Mesenchymal stem cell (in vitro differentiated cells and primary cell): ENCODE data around the gene TRIO.

ENCODE experiments used
- DNase-seq: peaks from one replicate; pipeline ENCODE4 v3.0.0-alpha.2; 2013
- H2AFZ ChIP-seq: one replicate; pipeline ENCODE4 v1.6.1; 2013; ENCODE audit warnings: low read depth, mild to moderate bottlenecking, control low read depth, inconsistent platforms, low read length, moderate library complexity
- H2AK5ac ChIP-seq: 2 replicates; pipeline ENCODE4 v1.6.1; 2013; ENCODE audit warnings: low read length, moderate library complexity, mild to moderate bottlenecking, inconsistent platforms; ENCODE audit not compliant: severe bottlenecking
- H2BK120ac ChIP-seq: one replicate; pipeline ENCODE4 v1.6.1; 2013; ENCODE audit warnings: low read depth, mild to moderate bottlenecking, inconsistent platforms, low read length, moderate library complexity
- H2BK12ac ChIP-seq, 2 experiments: one replicate each; pipeline ENCODE4 v1.6.1; 2013; ENCODE audit warnings: inconsistent platforms in 2 of 2, low read length in 2 of 2, mild to moderate bottlenecking in 2 of 2, moderate library complexity in 2 of 2, control low read depth in 1 of 2
- H2BK15ac ChIP-seq: one replicate; pipeline ENCODE4 v1.6.1; 2013; ENCODE audit warnings: mild to moderate bottlenecking, low read depth, inconsistent platforms; ENCODE audit not compliant: poor library complexity, severe bottlenecking
- H2BK5ac ChIP-seq: 2 replicates; pipeline ENCODE4 v1.6.1; 2013; ENCODE audit warnings: low read depth, mild to moderate bottlenecking, low read length, control low read depth, inconsistent platforms; ENCODE audit not compliant: poor library complexity, severe bottlenecking
- H3K14ac ChIP-seq, 2 experiments: one replicate each; pipeline ENCODE4 v1.6.1; 2013; ENCODE audit warnings: inconsistent platforms in 2 of 2, low read length in 2 of 2, control low read depth in 1 of 2, mild to moderate bottlenecking in 1 of 2, moderate library complexity in 1 of 2
- H3K18ac ChIP-seq, 2 experiments: one replicate each; pipeline ENCODE4 v1.6.1; 2013; ENCODE audit warnings: inconsistent platforms in 2 of 2, low read length in 2 of 2, control low read depth in 1 of 2, low read depth in 1 of 2, mild to moderate bottlenecking in 1 of 2
- H3K23ac ChIP-seq, 2 experiments: one replicate each; pipeline ENCODE4 v1.6.1; 2013; ENCODE audit warnings: inconsistent platforms in 2 of 2, low read length in 2 of 2, mild to moderate bottlenecking in 2 of 2, moderate library complexity in 2 of 2, control low read depth in 1 of 2
- H3K27ac ChIP-seq: 2 replicates; pipeline ENCODE4 v1.5.1; 2013; ENCODE audit warnings: mild to moderate bottlenecking, moderate library complexity, low read length, control low read depth, inconsistent platforms; ENCODE audit not compliant: poor library complexity, severe bottlenecking
- H3K27me3 ChIP-seq, 2 experiments: 2 replicates each; pipeline versions ENCODE4 v1.6.1 to v1.7.0; 2013; ENCODE audit warnings: low read length in 2 of 2, mild to moderate bottlenecking in 2 of 2, moderate library complexity in 2 of 2, control low read depth in 1 of 2, inconsistent platforms in 1 of 2; ENCODE audit not compliant: control insufficient read depth in 1 of 2, insufficient read depth in 1 of 2
- H3K36me3 ChIP-seq, 2 experiments: 2 replicates each; pipeline versions ENCODE4 v1.6.1 to v1.7.0; 2013; ENCODE audit warnings: low read length in 2 of 2, control low read depth in 1 of 2, inconsistent platforms in 1 of 2, low read depth in 1 of 2, mild to moderate bottlenecking in 1 of 2; ENCODE audit not compliant: insufficient read depth in 2 of 2, control insufficient read depth in 1 of 2
- H3K4ac ChIP-seq, 2 experiments: one replicate each; pipeline ENCODE4 v1.6.1; 2013; ENCODE audit warnings: inconsistent platforms in 2 of 2, low read length in 2 of 2, mild to moderate bottlenecking in 2 of 2, moderate library complexity in 2 of 2, control low read depth in 1 of 2, low read depth in 1 of 2
- H3K4me1 ChIP-seq: 2 replicates; pipeline ENCODE4 v1.6.1; 2013; ENCODE audit warnings: low read depth, low read length, control low read depth; ENCODE audit not compliant: control insufficient read depth, insufficient read depth
- H3K4me2 ChIP-seq: 2 replicates; pipeline ENCODE4 v1.6.1; 2013; ENCODE audit warnings: low read length, mild to moderate bottlenecking, inconsistent platforms; ENCODE audit not compliant: poor library complexity, severe bottlenecking
- H3K4me3 ChIP-seq, 2 experiments: 2 replicates each; pipeline versions ENCODE4 v1.5.1 to v1.7.0; 2013; ENCODE audit warnings: low read length in 2 of 2, mild to moderate bottlenecking in 2 of 2, control low read depth in 1 of 2, low read depth in 1 of 2; ENCODE audit not compliant: insufficient read depth in 1 of 2
- H3K79me1 ChIP-seq: replicated peaks from 2 replicates; pipeline ENCODE4 v1.6.1; 2013; ENCODE audit warnings: mild to moderate bottlenecking, control low read depth, low read length, inconsistent platforms; ENCODE audit not compliant: poor library complexity, severe bottlenecking
- H3K9ac ChIP-seq: 2 replicates; pipeline ENCODE4 v1.7.0; 2013; ENCODE audit warnings: mild to moderate bottlenecking, low read length, moderate library complexity
- H3K9me3 ChIP-seq: 2 replicates; pipeline ENCODE4 v1.7.0; 2013; ENCODE audit warnings: mild to moderate bottlenecking, low read length; ENCODE audit not compliant: control insufficient read depth
- H4K8ac ChIP-seq: one replicate; pipeline ENCODE4 v1.6.1; 2013; ENCODE audit warnings: inconsistent platforms, mild to moderate bottlenecking, low read length, moderate library complexity
- H4K91ac ChIP-seq: one replicate; pipeline ENCODE4 v1.6.1; 2013; ENCODE audit warnings: mild to moderate bottlenecking, low read length, inconsistent platforms
- WGBS: methylation state at CpG from one replicate; pipeline ENCODE4 v1.1.7; 2013; ENCODE audit warnings: mixed read lengths; 5-methylcytosine and 5-hydroxymethylcytosine counted together

Gene TRIO

GRCh38 chr5:14450742-14451141 lies 307.6 kb downstream of the TRIO start:
- no peak overlapping the region for H3K4ac ChIP-seq
- H3K27ac ChIP-seq = peak overlapping the region; percentile 99
- peak overlapping the region; percentile 93 for H2AK5ac ChIP-seq
- DNase-seq = no peak
- H3K4me1 ChIP-seq = peaks cover 28% of the 10 kb centered on the region
- H3K36me3 ChIP-seq = peaks cover 20 to 63% of the 10 kb centered on the region in 2 experiments
- no peak overlapping the region for H3K14ac ChIP-seq
- H3K27me3 ChIP-seq = no peaks in the 10 kb centered on the region
- no peak overlapping the region for H4K91ac ChIP-seq
- no peak overlapping the region for H2BK120ac ChIP-seq
- H2BK5ac ChIP-seq = no peak overlapping the region
- no peak overlapping the region for H3K4me2 ChIP-seq
- H3K18ac ChIP-seq = no peak overlapping the region
- H3K9me3 ChIP-seq = no peaks in the 10 kb centered on the region
- no peak overlapping the region for H3K23ac ChIP-seq
- no peak overlapping the region for H2AFZ ChIP-seq
- no peak overlapping the region for H2BK12ac ChIP-seq
- WGBS = 100% methylated on average over 1 of the region's 2 CpGs
- peak overlapping the region in 1 of 2 experiments; percentile 42 for H3K4me3 ChIP-seq
- H3K79me1 ChIP-seq = peaks cover 5% of the 10 kb centered on the region
- peak overlapping the region; percentile 97 for H3K9ac ChIP-seq
- no peak overlapping the region for H4K8ac ChIP-seq
- no peak overlapping the region for H2BK15ac ChIP-seq

GRCh38 chr5:14451871-14452270 lies 308.7 kb downstream of the TRIO start:
- Histone ChIP-seq H3K4me2 (no peak overlapping the region), H2BK15ac (peak overlapping the region; percentile 32), H2AK5ac (peak overlapping the region; percentile 74), H4K8ac (no peak overlapping the region), H3K18ac (no peak overlapping the region), H3K4me1 (peaks cover 21% of the 10 kb centered on the region), H2BK120ac (no peak overlapping the region), H3K9me3 (no peaks in the 10 kb centered on the region), H3K4ac (no peak overlapping the region), H4K91ac (peak overlapping the region; percentile 64), H3K23ac (no peak overlapping the region), H3K14ac (no peak overlapping the region), H2AFZ (no peak overlapping the region), H3K27ac (peak overlapping the region; percentile 76), H3K4me3 (peak overlapping the region in 1 of 2 experiments; percentile 16), H3K36me3 (peaks cover 27 to 66% of the 10 kb centered on the region in 2 experiments), H2BK5ac (no peak overlapping the region), H3K27me3 (no peaks in the 10 kb centered on the region), H3K9ac (peak overlapping the region; percentile 97), H2BK12ac (peak overlapping the region in 1 of 2 experiments; percentile 66), H3K79me1 (peaks cover 8% of the 10 kb centered on the region)
- DNase-seq = no peak
- WGBS = 86% methylated on average over 13 of the region's 13 CpGs

GRCh38 chr5:14452685-14453454 lies 309.7 kb downstream of the TRIO start:
- 71% methylated on average over 2 of the region's 6 CpGs for WGBS
- peak overlapping the region; percentile 76 for H3K27ac ChIP-seq

GRCh38 chr5:14453481-14453880 lies 310.3 kb downstream of the TRIO start:
- Histone ChIP-seq H3K36me3 (peaks cover 33 to 73% of the 10 kb centered on the region in 2 experiments), H2BK120ac (no peak overlapping the region), H3K23ac (no peak overlapping the region), H2BK15ac (no peak overlapping the region), H3K4me2 (no peak overlapping the region), H2BK5ac (no peak overlapping the region), H3K4ac (no peak overlapping the region), H3K79me1 (peaks cover 8% of the 10 kb centered on the region), H3K18ac (no peak overlapping the region), H4K91ac (no peak overlapping the region), H3K27ac (no peak overlapping the region), H3K14ac (no peak overlapping the region), H2AK5ac (no peak overlapping the region), H2BK12ac (no peak overlapping the region), H4K8ac (no peak overlapping the region), H3K4me3 (no peak overlapping the region), H2AFZ (no peak overlapping the region), H3K9me3 (no peaks in the 10 kb centered on the region), H3K9ac (peak overlapping the region; percentile 97), H3K4me1 (peaks cover 24% of the 10 kb centered on the region), H3K27me3 (no peaks in the 10 kb centered on the region)
- 98% methylated on average over 2 of the region's 2 CpGs for WGBS
- DNase-seq = no peak

More at GRCh38 chr5:14452685-14453454, 309.7 kb downstream of the TRIO start:
- peak overlapping the region; percentile 97 for H3K9ac ChIP-seq
- H3K4me3 ChIP-seq = peak overlapping the region in 1 of 2 experiments; percentile 16
- H3K79me1 ChIP-seq = peaks cover 8% of the 10 kb centered on the region
- no peak overlapping the region for H3K4me2 ChIP-seq
- peaks cover 22% of the 10 kb centered on the region for H3K4me1 ChIP-seq
- H2AFZ ChIP-seq = no peak overlapping the region
- no peak overlapping the region for H3K23ac ChIP-seq
- no peak overlapping the region for H2BK12ac ChIP-seq
- no peak overlapping the region for H2AK5ac ChIP-seq
- H4K91ac ChIP-seq = no peak overlapping the region
- no peak overlapping the region for H2BK120ac ChIP-seq
- no peak overlapping the region for H3K14ac ChIP-seq
- H2BK15ac ChIP-seq = no peak overlapping the region
- no peak for DNase-seq
- H3K4ac ChIP-seq = no peak overlapping the region
- no peak overlapping the region for H2BK5ac ChIP-seq
- no peaks in the 10 kb centered on the region for H3K9me3 ChIP-seq
- H3K18ac ChIP-seq = no peak overlapping the region
- no peak overlapping the region for H4K8ac ChIP-seq
- H3K36me3 ChIP-seq = peaks cover 27 to 69% of the 10 kb centered on the region in 2 experiments
- no peaks in the 10 kb centered on the region for H3K27me3 ChIP-seq
